ENCODE measurements around the gene TBX19. TPM values are rescaled to one million over a fixed set of nuclear protein-coding genes. Genes with fewer than 3 reads are reported as not detected.

The TBX19 gene
- total and polyA plus RNA-seq, 10 of the 15 experiments (the other 5 are each of a cell fraction or from before 2014, with no cell fraction given): 0.13 to 6.9 (median 1.2) TPM

GRCh38 chr1:168320149-168320548, 39.5 kb downstream of the TBX19 start:
- no peaks in the 10 kb centered on the region for H3K9me3 ChIP-seq (replicated peaks; ENCODE audit: control insufficient read depth, insufficient read depth, low read length)
- no peak for FAIRE-seq
- POLR2A ChIA-PET: no interaction called here
- H3K27ac ChIP-seq (ENCODE audit: control insufficient read depth, insufficient read depth): no peak overlapping the region
- RAD21 ChIA-PET (ENCODE audit: unreplicated experiment): no interaction called here
- CTCF ChIA-PET: interaction anchor here (1.1 to 2.2 kb wide), 2 partner anchors 23 to 86 kb away, joined by 4 to 23 read pairs; no protein-coding TSS in a partner anchor
- ATAC-seq: no peak
- no peaks in the 10 kb centered on the region for H3K4me1 ChIP-seq (ENCODE audit: control insufficient read depth, insufficient read depth, low read length)
- BruUV-seq (replicated peaks): no TSS peak
- WGBS (ENCODE audit: insufficient coverage, insufficient replicate concordance, low lambda C conversion rate, missing lambda C conversion rate): 94% methylated on average over 1 of the region's 1 CpG
- no peak overlapping the region for H2AFZ ChIP-seq (ENCODE audit: control insufficient read depth, low read depth, low read length)
- H3K4me2 ChIP-seq (ENCODE audit: control insufficient read depth, insufficient read depth): no peak overlapping the region
- in situ Hi-C loops (cut with MboI) (no loop called here), intact Hi-C loops (cut with micrococcal nuclease; ENCODE audit: unreplicated experiment) (loop anchor here (10.0 kb wide), 1 partner anchor 235 kb away; no protein-coding TSS in a partner anchor)
- no peak overlapping the region for H3K4me3 ChIP-seq
- SMC1A ChIA-PET (ENCODE audit: uncharacterized antibody, unreplicated experiment): no interaction called here
- no peaks in the 10 kb centered on the region for H3K79me2 ChIP-seq (ENCODE audit: control insufficient read depth, insufficient read depth, low read length)
- no peak overlapping the region for H3K9ac ChIP-seq (ENCODE audit: control insufficient read depth, insufficient read depth, low read length)
- TF ChIP-seq POLR2AphosphoS5 (IDR thresholded peaks at IDR 0.05; ENCODE audit: low read length) (no peak), GABPA (IDR thresholded peaks at IDR 0.05; ENCODE audit: low read depth) (no peak)
- no peaks in the 10 kb centered on the region for H3K36me3 ChIP-seq (ENCODE audit: control insufficient read depth in 2 of 2, insufficient read depth in 2 of 2, low read length in 1 of 2)
- no peaks in the 10 kb centered on the region for H4K20me1 ChIP-seq (ENCODE audit: control insufficient read depth, insufficient read depth)
- no peak for DNase-seq (ENCODE audit: low read depth, low spot score)
- H3K27me3 ChIP-seq (replicated peaks in 1 of 2; ENCODE audit: control insufficient read depth in 2 of 2, insufficient read depth in 2 of 2, low read length in 1 of 2): no peaks in the 10 kb centered on the region

- H3K36me3 ChIP-seq (ENCODE audit: control insufficient read depth in 2 of 2, insufficient read depth in 2 of 2, low read length in 1 of 2): no peaks in the 10 kb centered on the region
- H3K9me3 ChIP-seq (replicated peaks; ENCODE audit: control insufficient read depth, insufficient read depth, low read length): no peaks in the 10 kb centered on the region
- no peak overlapping the region for H3K4me2 ChIP-seq (ENCODE audit: control insufficient read depth, insufficient read depth)
- TF ChIP-seq NFYA (IDR thresholded peaks at IDR 0.05; ENCODE audit: borderline replicate concordance, low read depth, low read length) (no peak), ZBED1 (IDR thresholded peaks at IDR 0.05; ENCODE audit: borderline replicate concordance) (no peak), ATF7 (IDR thresholded peaks at IDR 0.05; ENCODE audit: low read depth) (no peak), IKZF1 (conservative IDR thresholded peaks at IDR 0.05) (no peak), ZBTB11 (CRISPR knock-in tag; IDR thresholded peaks at IDR 0.05) (no peak), DPF2 (IDR thresholded peaks at IDR 0.05) (no peak), RAD21 (IDR thresholded peaks at IDR 0.05; ENCODE audit: insufficient read depth, low read depth, low read length) (no peak), ZNF622 (IDR thresholded peaks at IDR 0.05) (no peak), HDAC2 (IDR thresholded peaks at IDR 0.05) (no peak), CHD1 (IDR thresholded peaks at IDR 0.05; ENCODE audit: low read depth, low read length) (no peak)
- ChIA-PET SMC1A (ENCODE audit: uncharacterized antibody, unreplicated experiment) (interaction anchor here (0.7 to 1.5 kb wide), 5 partner anchors 8 to 236 kb away, joined by 3 to 14 read pairs (median 6); no protein-coding TSS in a partner anchor), CTCF (interaction anchor here (0.7 to 2.2 kb wide), 6 partner anchors 9 to 239 kb away, joined by 3 to 23 read pairs (median 4); no protein-coding TSS in a partner anchor), RAD21 (ENCODE audit: unreplicated experiment) (interaction anchor here (1.1 to 1.9 kb wide), 3 partner anchors 81 to 236 kb away, joined by 4 to 12 read pairs (median 6); no protein-coding TSS in a partner anchor), POLR2A (interaction anchor here (0.6 kb wide), 2 partner anchors 95 to 152 kb away, joined by 3 read pairs; no protein-coding TSS in a partner anchor)
- DNase-seq (ENCODE audit: low read depth, low spot score): no peak
- no peak overlapping the region for H3K9ac ChIP-seq (ENCODE audit: control insufficient read depth, insufficient read depth, low read length)
- no peaks in the 10 kb centered on the region for H3K27me3 ChIP-seq (replicated peaks in 1 of 2; ENCODE audit: control insufficient read depth in 2 of 2, insufficient read depth in 2 of 2, low read length in 1 of 2)
- no peak for ATAC-seq
- no TSS peak for BruUV-seq (replicated peaks)
- WGBS (ENCODE audit: insufficient coverage, insufficient replicate concordance, low lambda C conversion rate, missing lambda C conversion rate): 76% methylated on average over 5 of the region's 5 CpGs
- intact Hi-C loops (cut with micrococcal nuclease; ENCODE audit: unreplicated experiment): loop anchor here (10.0 kb wide), 1 partner anchor 236 kb away; no protein-coding TSS in a partner anchor
- no peak for FAIRE-seq
- H3K79me2 ChIP-seq (ENCODE audit: control insufficient read depth, insufficient read depth, low read length): no peaks in the 10 kb centered on the region
- in situ Hi-C loops (cut with MboI): no loop called here
- H2AFZ ChIP-seq (ENCODE audit: control insufficient read depth, low read depth, low read length): no peak overlapping the region
- H3K27ac ChIP-seq (ENCODE audit: control insufficient read depth, insufficient read depth): no peak overlapping the region
- H3K4me3 ChIP-seq: no peak overlapping the region
- no peaks in the 10 kb centered on the region for H4K20me1 ChIP-seq (ENCODE audit: control insufficient read depth, insufficient read depth)
- no peaks in the 10 kb centered on the region for H3K4me1 ChIP-seq (ENCODE audit: control insufficient read depth, insufficient read depth, low read length)
Observed at GRCh38 chr1:168320800-168321450, 40.2 kb downstream of the TBX19 start.
